ENCODE data around the gene ALDH7A1. TPM values are rescaled to one million over a fixed set of nuclear protein-coding genes. Genes with fewer than 3 reads are reported as not detected.
"Not testable (repeated sequence)": the region's sequence is repeated elsewhere in the genome, so short reads cannot be mapped to it uniquely, and the experiment has no call there.

Gene ALDH7A1
- total RNA-seq, 2 donors from 2014 or later: 4.8 to 5.8 TPM

- DNase-seq (no peak), ATAC-seq (replicated peaks in 1 of 2) (no peak)
- H3K27ac Mint-ChIP-seq: no peak overlapping the region
- no peaks in the 10 kb centered on the region for H3K27me3 Mint-ChIP-seq (ENCODE audit: low read depth)
- peaks cover 73% of the 10 kb centered on the region for H3K4me1 Mint-ChIP-seq (ENCODE audit: low read depth)
- H3K4me3 Mint-ChIP-seq: no peak overlapping the region
- H3K36me3 Mint-ChIP-seq (ENCODE audit: insufficient read depth in 2 of 2): peaks cover 3 to 27% of the 10 kb centered on the region in 2 donors
- H3K9me3 Mint-ChIP-seq: no peaks in the 10 kb centered on the region
Observed at GRCh38 chr5:126610616-126611015, 15.6 kb upstream of the ALDH7A1 start.

- ATAC-seq (replicated peaks in 1 of 2) (no peak), DNase-seq (no peak)
- H3K4me1 Mint-ChIP-seq (ENCODE audit: low read depth): peaks cover 75% of the 10 kb centered on the region
- H3K27me3 Mint-ChIP-seq (ENCODE audit: low read depth): no peaks in the 10 kb centered on the region
- peak overlapping the region; percentile 36 for H3K27ac Mint-ChIP-seq
- H3K9me3 Mint-ChIP-seq: no peaks in the 10 kb centered on the region
- H3K4me3 Mint-ChIP-seq: no peak overlapping the region
- H3K36me3 Mint-ChIP-seq (ENCODE audit: insufficient read depth in 2 of 2): peaks cover 3 to 29% of the 10 kb centered on the region in 2 donors
Observed at GRCh38 chr5:126610160-126610559, 15.1 kb upstream of the ALDH7A1 start.

- no peak overlapping the region for H3K27ac Mint-ChIP-seq
- no peaks in the 10 kb centered on the region for H3K27me3 Mint-ChIP-seq (ENCODE audit: low read depth)
- peak overlapping the region; percentile 41 to 63 for H3K4me3 Mint-ChIP-seq
- ATAC-seq (replicated peaks in 1 of 2) (no peak), DNase-seq (no peak)
- no peaks in the 10 kb centered on the region for H3K9me3 Mint-ChIP-seq
- H3K4me1 Mint-ChIP-seq (ENCODE audit: low read depth): peaks cover 70% of the 10 kb centered on the region
- peaks cover 5 to 26% of the 10 kb centered on the region in 2 donors for H3K36me3 Mint-ChIP-seq (ENCODE audit: insufficient read depth in 2 of 2)
Observed at GRCh38 chr5:126605525-126605924, 10.5 kb upstream of the ALDH7A1 start.

- ATAC-seq (replicated peaks in 1 of 2): no peak
- H3K9me3 Mint-ChIP-seq: no peaks in the 10 kb centered on the region
- H3K4me1 Mint-ChIP-seq (ENCODE audit: low read depth): peaks cover 65% of the 10 kb centered on the region
- DNase-seq: no peak
- H3K27ac Mint-ChIP-seq: peak overlapping the region; percentile 30
- H3K4me3 Mint-ChIP-seq: peak overlapping the region in 1 of 2 donors; percentile 10
- H3K36me3 Mint-ChIP-seq (ENCODE audit: insufficient read depth in 2 of 2): peaks cover 3 to 22% of the 10 kb centered on the region in 2 donors
- H3K27me3 Mint-ChIP-seq (ENCODE audit: low read depth): no peaks in the 10 kb centered on the region
Observed at GRCh38 chr5:126603402-126603991, 8.5 kb upstream of the ALDH7A1 start.

- peak within 1 kb of the TSS; percentile 86 for H3K27ac Mint-ChIP-seq
- H3K4me1 Mint-ChIP-seq (ENCODE audit: low read depth): peaks cover 44% of the 10 kb centered on the region
- H3K9me3 Mint-ChIP-seq: no peaks in the 10 kb centered on the region
- H3K4me3 Mint-ChIP-seq: peak within 1 kb of the TSS; percentile 80 to 99
- peak; percentile 94 to 97 for ATAC-seq (replicated peaks in 1 of 2)
- peaks cover 3 to 18% of the 10 kb centered on the region in 2 donors for H3K36me3 Mint-ChIP-seq (ENCODE audit: insufficient read depth in 2 of 2)
- DNase-seq: peak; percentile 85 to 87
- no peaks in the 10 kb centered on the region for H3K27me3 Mint-ChIP-seq (ENCODE audit: low read depth)
Observed at GRCh38 chr5:126600631-126601511, 5.9 kb upstream of the ALDH7A1 start, which contains the start of gene PHAX. PHAX (plus strand) TSS chr5:126600947; CDS start chr5:126600963, 16 bp downstream.

- DNase-seq; ATAC-seq (replicated peaks in 1 of 2); H3K9me3 Mint-ChIP-seq; H3K27me3 Mint-ChIP-seq (ENCODE audit: low read depth): not testable (repeated sequence)
- Mint-ChIP-seq H3K4me3 (peak overlapping the region; percentile 80 to 99), H3K36me3 (ENCODE audit: insufficient read depth in 2 of 2) (peaks cover 3 to 14% of the 10 kb centered on the region in 2 donors), H3K4me1 (ENCODE audit: low read depth) (peaks cover 41% of the 10 kb centered on the region), H3K27ac (peak overlapping the region; percentile 67)
Observed at GRCh38 chr5:126599971-126600630, 5.1 kb upstream of the ALDH7A1 start.

- no peaks in the 10 kb centered on the region for H3K9me3 Mint-ChIP-seq
- ATAC-seq (replicated peaks in 1 of 2) (no peak), DNase-seq (no peak)
- H3K27ac Mint-ChIP-seq: no peak overlapping the region
- H3K4me1 Mint-ChIP-seq (ENCODE audit: low read depth): peaks cover 39% of the 10 kb centered on the region
- H3K36me3 Mint-ChIP-seq (ENCODE audit: insufficient read depth in 2 of 2): peaks cover 3 to 14% of the 10 kb centered on the region in 2 donors
- H3K4me3 Mint-ChIP-seq: no peak overlapping the region
- H3K27me3 Mint-ChIP-seq (ENCODE audit: low read depth): no peaks in the 10 kb centered on the region
Observed at GRCh38 chr5:126599499-126599898, 4.5 kb upstream of the ALDH7A1 start.

- no peak for ATAC-seq (replicated peaks in 1 of 2)
- Mint-ChIP-seq H3K27me3 (ENCODE audit: low read depth) (peaks cover 13% of the 10 kb centered on the region), H3K4me1 (ENCODE audit: low read depth) (peaks cover 31% of the 10 kb centered on the region), H3K36me3 (ENCODE audit: insufficient read depth in 2 of 2) (peaks cover 0 to 3% of the 10 kb centered on the region in 2 donors), H3K4me3 (no peak overlapping the region), H3K9me3 (no peaks in the 10 kb centered on the region), H3K27ac (no peak overlapping the region)
- DNase-seq: no peak
Observed at GRCh38 chr5:126597156-126597555, 2.1 kb upstream of the ALDH7A1 start.

- no peak for ATAC-seq (replicated peaks in 1 of 2)
- Mint-ChIP-seq H3K9me3 (no peaks in the 10 kb centered on the region), H3K27ac (no peak overlapping the region), H3K27me3 (ENCODE audit: low read depth) (peaks cover 13% of the 10 kb centered on the region), H3K4me1 (ENCODE audit: low read depth) (peaks cover 23% of the 10 kb centered on the region), H3K36me3 (ENCODE audit: insufficient read depth in 2 of 2) (peaks cover 0 to 1% of the 10 kb centered on the region in 2 donors), H3K4me3 (peak overlapping the region; percentile 89 to 92)
- DNase-seq: no peak
Observed at GRCh38 chr5:126595486-126596083, 566 bp upstream of the ALDH7A1 start.

GRCh38 chr5:126591549-126591948, 3.5 kb downstream of the ALDH7A1 start:
- ATAC-seq (replicated peaks in 1 of 2) (no peak), DNase-seq (no peak)
- Mint-ChIP-seq H3K4me1 (ENCODE audit: low read depth) (peaks cover 19% of the 10 kb centered on the region), H3K9me3 (no peaks in the 10 kb centered on the region), H3K4me3 (no peak overlapping the region), H3K27ac (no peak overlapping the region), H3K36me3 (ENCODE audit: insufficient read depth in 2 of 2) (no peaks in the 10 kb centered on the region), H3K27me3 (ENCODE audit: low read depth) (peaks cover 13% of the 10 kb centered on the region)

GRCh38 chr5:126589536-126590297, 5.3 kb downstream of the ALDH7A1 start:
- ATAC-seq (replicated peaks in 1 of 2) (no peak), DNase-seq (no peak)
- Mint-ChIP-seq H3K36me3 (ENCODE audit: insufficient read depth in 2 of 2) (no peaks in the 10 kb centered on the region), H3K4me3 (no peak overlapping the region), H3K4me1 (ENCODE audit: low read depth) (peaks cover 10% of the 10 kb centered on the region), H3K27ac (no peak overlapping the region), H3K9me3 (no peaks in the 10 kb centered on the region), H3K27me3 (ENCODE audit: low read depth) (peaks cover 13% of the 10 kb centered on the region)

Measured in activated T-cell treated with anti-CD3 and anti-CD28 coated beads, Interleukin-2, amount 50 U/mL, for 72 hours (primary cell).